Measurements from ENCODE around the gene IKZF2. TPM values are rescaled to one million over a fixed set of nuclear protein-coding genes. Genes with fewer than 3 reads are reported as not detected.

Gene IKZF2
- total and polyA plus RNA-seq, 4 donors: 1.3 to 51.4 (median 7.3) TPM

GRCh38 chr2:212956665-212957607, 194.5 kb downstream of the IKZF2 start:
- no peak overlapping the region for H3K9ac ChIP-seq (ENCODE audit: insufficient read depth in 1 of 2, low read length in 2 of 2)
- H3K4me1 ChIP-seq (ENCODE audit: control insufficient read depth in 5 of 5, insufficient read depth in 5 of 5, low read length in 5 of 5): peaks cover 0 to 10% (median 0%) of the 10 kb centered on the region in 5 donors
- DNase-seq (peak in 1 of 3 donors; percentile 29), ATAC-seq (ENCODE audit: insufficient read depth, low FRiP score) (no peak)
- no peaks in the 10 kb centered on the region for H3K9me3 ChIP-seq (ENCODE audit: control insufficient read depth in 4 of 4, insufficient read depth in 3 of 4, low read length in 3 of 4)
- peaks cover 0 to 2% (median 0%) of the 10 kb centered on the region in 4 donors for H3K36me3 ChIP-seq (ENCODE audit: control insufficient read depth in 4 of 4, insufficient read depth in 4 of 4, low read length in 4 of 4)
- WGBS, 2 donors: 42 to 72% methylated on average over 6 of the region's 6 CpGs
- no peak overlapping the region for H3K27ac ChIP-seq (ENCODE audit: low read depth in 1 of 2, low read length in 1 of 2)
- no peak overlapping the region for H3K4me3 ChIP-seq
- TF ChIP-seq CTCF (IDR thresholded peaks at IDR 0.05; ENCODE audit: control extremely low read depth, extremely low read depth): no peak
- no peaks in the 10 kb centered on the region for H3K27me3 ChIP-seq (ENCODE audit: control insufficient read depth in 3 of 3, insufficient read depth in 3 of 3, low read length in 2 of 3)

GRCh38 chr2:212953170-212953920, 198.1 kb downstream of the IKZF2 start:
- Histone ChIP-seq H3K36me3 (ENCODE audit: control insufficient read depth in 4 of 4, insufficient read depth in 4 of 4, low read length in 4 of 4) (peaks cover 0 to 2% (median 0%) of the 10 kb centered on the region in 4 donors), H3K4me3 (no peak overlapping the region), H3K4me1 (ENCODE audit: control insufficient read depth in 5 of 5, insufficient read depth in 5 of 5, low read length in 5 of 5) (peaks cover 0 to 8% (median 0%) of the 10 kb centered on the region in 5 donors), H3K27me3 (ENCODE audit: control insufficient read depth in 3 of 3, insufficient read depth in 3 of 3, low read length in 2 of 3) (no peaks in the 10 kb centered on the region), H3K27ac (ENCODE audit: low read depth in 1 of 2, low read length in 1 of 2) (no peak overlapping the region), H3K9ac (ENCODE audit: insufficient read depth in 1 of 2, low read length in 2 of 2) (no peak overlapping the region), H3K9me3 (ENCODE audit: control insufficient read depth in 4 of 4, insufficient read depth in 3 of 4, low read length in 3 of 4) (no peaks in the 10 kb centered on the region)
- DNase-seq (no peak), ATAC-seq (ENCODE audit: insufficient read depth, low FRiP score) (no peak)
- WGBS, 2 donors: 86 to 91% methylated on average over 3 of the region's 3 CpGs
- TF ChIP-seq CTCF (IDR thresholded peaks at IDR 0.05; ENCODE audit: control extremely low read depth, extremely low read depth): no peak

GRCh38 chr2:212949786-212950185, 201.6 kb downstream of the IKZF2 start:
- no peaks in the 10 kb centered on the region for H3K9me3 ChIP-seq (ENCODE audit: control insufficient read depth in 4 of 4, insufficient read depth in 3 of 4, low read length in 3 of 4)
- no peaks in the 10 kb centered on the region for H3K27me3 ChIP-seq (ENCODE audit: control insufficient read depth in 3 of 3, insufficient read depth in 3 of 3, low read length in 2 of 3)
- WGBS, 2 donors: 97 to 100% methylated on average over 1 of the region's 1 CpG
- H3K36me3 ChIP-seq (ENCODE audit: control insufficient read depth in 4 of 4, insufficient read depth in 4 of 4, low read length in 4 of 4): peaks cover 0 to 2% (median 0%) of the 10 kb centered on the region in 4 donors
- no peak overlapping the region for H3K4me3 ChIP-seq
- H3K27ac ChIP-seq (ENCODE audit: low read depth in 1 of 2, low read length in 1 of 2): no peak overlapping the region
- TF ChIP-seq CTCF (IDR thresholded peaks at IDR 0.05; ENCODE audit: control extremely low read depth, extremely low read depth): no peak
- H3K9ac ChIP-seq (ENCODE audit: insufficient read depth in 1 of 2, low read length in 2 of 2): no peak overlapping the region
- H3K4me1 ChIP-seq (ENCODE audit: control insufficient read depth in 5 of 5, insufficient read depth in 5 of 5, low read length in 5 of 5): no peaks in the 10 kb centered on the region
- no peak for DNase-seq
- ATAC-seq (ENCODE audit: insufficient read depth, low FRiP score): no peak

Other genes starting within 250 kb of the IKZF2 start
- 10 to 100 TPM; 28.1 to 90.6 TPM for gene SPAG16, start 132.9 kb upstream of the IKZF2 start, total RNA-seq
- gene SPAG16, start 132.9 kb upstream of the IKZF2 start, polyA plus RNA-seq: 10 to 100 TPM in 1 of 2 donors, 1 to 10 TPM in 1; 8.7 to 15.0 TPM

Data from lung (tissue), 12 donors.